H1 (cell line): ENCODE measurements around the gene NRIP3. TPM values are rescaled to one million over a fixed set of nuclear protein-coding genes. Genes with fewer than 3 reads are reported as not detected.
A peak's percentile ranks its signal among the peaks of the same experiment; 100 is the strongest.

ENCODE experiments used
- CTCF ChIA-PET: fragments of 300-600 bp; sonication (Branson Sonifier 250); formaldehyde crosslinking; loops from one replicate; lab custom pipeline; 2021; ENCODE audit not compliant: partially characterized antibody; lab: Charles Lee
- POLR2A ChIA-PET: fragments of 300-600 bp; sonication (Branson Sonifier 250); formaldehyde crosslinking; loops from one replicate; lab custom pipeline; 2021; ENCODE audit warnings: inconsistent platforms; ENCODE audit not compliant: partially characterized antibody; lab: Charles Lee
- DNase-seq, 2 experiments: peaks; one replicate each; pipeline versions ENCODE4 v3.0.0 to v3.0.0-alpha.2; 2010 to 2022; ENCODE audit warnings: low spot score in 2 of 2, low read depth in 1 of 2, mixed read lengths in 1 of 2
- FAIRE-seq: peaks from 2 replicates; lab custom pipeline; 2011; peaks lifted over from hg19 to GRCh38; lab: Jason Lieb, UNC
- H2AFZ ChIP-seq: 2 replicates; pipeline ENCODE4 v1.8.1; 2012; ENCODE audit warnings: low read length, inconsistent platforms
- H2AK5ac ChIP-seq: 2 replicates; pipeline ENCODE4 v1.6.1; 2013; ENCODE audit warnings: low read depth, low read length
- H2BK120ac ChIP-seq: replicated peaks from 2 replicates; pipeline ENCODE3; 2013; ENCODE audit warnings: low read depth, low read length, inconsistent platforms
- H2BK12ac ChIP-seq: 2 replicates; pipeline ENCODE4 v1.6.1; 2013; ENCODE audit warnings: low read depth, low read length
- H2BK15ac ChIP-seq: 2 replicates; pipeline ENCODE4 v1.6.1; 2013; ENCODE audit warnings: low read length
- H2BK20ac ChIP-seq: 2 replicates; pipeline ENCODE4 v1.6.1; 2013; ENCODE audit warnings: low read length
- H2BK5ac ChIP-seq: 2 replicates; pipeline ENCODE4 v1.6.1; 2013; ENCODE audit warnings: low read depth, low read length
- H3K14ac ChIP-seq: 2 replicates; pipeline ENCODE4 v1.6.1; 2013; ENCODE audit warnings: inconsistent platforms; ENCODE audit not compliant: insufficient read length
- H3K18ac ChIP-seq: 2 replicates; pipeline ENCODE4 v1.6.1; 2013; ENCODE audit warnings: low read length; ENCODE audit errors: extremely low read depth
- H3K23ac ChIP-seq: 2 replicates; pipeline ENCODE4 v1.6.1; 2013; ENCODE audit warnings: inconsistent platforms; ENCODE audit not compliant: insufficient read length
- H3K23me2 ChIP-seq: 2 replicates; pipeline ENCODE4 v1.6.1; 2013; ENCODE audit warnings: low read depth, low read length
- H3K27ac ChIP-seq: 2 replicates; pipeline ENCODE4 v1.6.1; 2011; ENCODE audit warnings: low read depth, low read length, inconsistent platforms
- H3K27me3 ChIP-seq, 4 experiments: replicated peaks in 1 of 4; 1 replicate in 1 of 4; 2 replicates in 3 of 4; pipeline versions ENCODE4 v1.6.1 to v1.8.1; 2011 to 2013; ENCODE audit warnings: low read length in 3 of 4, mild to moderate bottlenecking in 3 of 4, inconsistent platforms in 2 of 4, mixed read lengths in 2 of 4, moderate library complexity in 1 of 4; ENCODE audit not compliant: control insufficient read depth in 3 of 4, insufficient read depth in 3 of 4; ENCODE audit errors: extremely low read depth in 1 of 4
- H3K36me3 ChIP-seq, 4 experiments: 2 replicates each; pipeline versions ENCODE4 v1.6.1 to v1.8.1; 2011 to 2013; ENCODE audit warnings: mild to moderate bottlenecking in 4 of 4, low read length in 3 of 4, moderate library complexity in 2 of 4, control low read depth in 1 of 4, inconsistent platforms in 1 of 4; ENCODE audit not compliant: insufficient read depth in 4 of 4, control insufficient read depth in 2 of 4
- H3K4ac ChIP-seq: replicated peaks from 2 replicates; pipeline ENCODE3; 2013; ENCODE audit warnings: low read length, low read depth, mixed read lengths, inconsistent platforms; ENCODE audit not compliant: insufficient read length
- H3K4me1 ChIP-seq, 4 experiments: replicated peaks in 1 of 4; 1 replicate in 1 of 4; 2 replicates in 3 of 4; pipeline versions ENCODE4 v1.6.1 to v1.8.1; 2011 to 2013; ENCODE audit warnings: low read length in 3 of 4, inconsistent platforms in 2 of 4, mixed read lengths in 1 of 4; ENCODE audit not compliant: insufficient read depth in 4 of 4, control insufficient read depth in 3 of 4
- H3K4me2 ChIP-seq, 2 experiments: 2 replicates each; pipeline versions ENCODE4 v1.6.1 to v1.8.1; 2011 to 2013; ENCODE audit warnings: low read depth in 2 of 2, low read length in 2 of 2, control low read depth in 1 of 2, inconsistent platforms in 1 of 2, mild to moderate bottlenecking in 1 of 2; ENCODE audit not compliant: insufficient read depth in 1 of 2
- H3K4me3 ChIP-seq, 4 experiments: fragments of 200-600, 300-600 bp in 1 of 4; sonication (generic), shearing (Covaris generic), sonication (Bioruptor Twin) in 1 of 4; 2 replicates each; pipeline versions ENCODE4 v1.5.1 to v1.8.1; 2011 to 2016; ENCODE audit warnings: low read length in 4 of 4, low read depth in 3 of 4, control low read depth in 2 of 4, inconsistent platforms in 2 of 4, mild to moderate bottlenecking in 2 of 4, mixed read lengths in 1 of 4, moderate library complexity in 1 of 4; ENCODE audit not compliant: insufficient read depth in 2 of 4; ENCODE audit errors: extremely low read depth in 1 of 4
- H3K56ac ChIP-seq: replicated peaks from 2 replicates; pipeline ENCODE3; 2013; ENCODE audit warnings: low read depth, mild to moderate bottlenecking, mixed read lengths, low read length, inconsistent platforms; ENCODE audit not compliant: insufficient read length
- H3K79me1 ChIP-seq: 2 replicates; pipeline ENCODE4 v1.6.1; 2013; ENCODE audit warnings: low read depth, low read length, control low read depth
- H3K79me2 ChIP-seq, 2 experiments: 2 replicates each; pipeline versions ENCODE4 v1.6.1 to v1.8.1; 2012 to 2013; ENCODE audit warnings: low read length in 2 of 2, mild to moderate bottlenecking in 2 of 2, inconsistent platforms in 1 of 2; ENCODE audit not compliant: insufficient read depth in 2 of 2, control insufficient read depth in 1 of 2
- H3K9ac ChIP-seq, 4 experiments: replicated peaks in 1 of 4; 1 replicate in 1 of 4; 2 replicates in 3 of 4; pipeline versions ENCODE4 v1.6.1 to v1.8.1; 2011 to 2013; ENCODE audit warnings: low read depth in 3 of 4, low read length in 3 of 4, control low read depth in 2 of 4, mild to moderate bottlenecking in 2 of 4, moderate library complexity in 2 of 4, inconsistent platforms in 1 of 4; ENCODE audit errors: extremely low read depth in 1 of 4
- H3K9me3 ChIP-seq, 2 experiments: 2 replicates each; pipeline versions ENCODE4 v1.6.1 to v1.8.1; 2012 to 2013; ENCODE audit warnings: mild to moderate bottlenecking in 2 of 2, moderate library complexity in 2 of 2, control low read depth in 1 of 2, inconsistent platforms in 1 of 2, low read depth in 1 of 2, low read length in 1 of 2, mixed read lengths in 1 of 2; ENCODE audit not compliant: insufficient read depth in 2 of 2
- H4K20me1 ChIP-seq, 2 experiments: replicated peaks in 1 of 2; 2 replicates each; pipeline versions ENCODE3 to v1.8.1; 2011 to 2013; ENCODE audit warnings: inconsistent platforms in 2 of 2, low read length in 2 of 2, mild to moderate bottlenecking in 1 of 2; ENCODE audit not compliant: insufficient read depth in 2 of 2, control insufficient read depth in 1 of 2
- H4K5ac ChIP-seq: 2 replicates; pipeline ENCODE4 v1.6.1; 2013; ENCODE audit warnings: low read length, low read depth, mixed read lengths, inconsistent platforms; ENCODE audit not compliant: insufficient read length
- H4K8ac ChIP-seq: 2 replicates; pipeline ENCODE4 v1.8.0; 2013; ENCODE audit warnings: mild to moderate bottlenecking, moderate library complexity, low read length, inconsistent platforms; ENCODE audit not compliant: insufficient read depth; ENCODE audit errors: extremely low read depth
- H4K91ac ChIP-seq: replicated peaks from 2 replicates; pipeline ENCODE3; 2013; ENCODE audit warnings: low read length, mixed read lengths, inconsistent platforms; ENCODE audit not compliant: insufficient read length
- PHF8 ChIP-seq: fragments of 200-600 bp; sonication (generic); conservative IDR thresholded peaks from 2 replicates; pipeline ENCODE4 v1.7.1; 2012; ENCODE audit warnings: low read depth, mild to moderate bottlenecking, inconsistent platforms, low read length, moderate library complexity
- WGBS, 2 experiments: shearing (Covaris generic) in 1 of 2; methylation state at CpG; one replicate each; pipeline versions ENCODE4 v1.1.6 to v1.1.7; 2013 to 2015; ENCODE audit warnings: low lambda C conversion rate in 2 of 2, mixed read lengths in 2 of 2, inconsistent platforms in 1 of 2, low coverage in 1 of 2, missing lambda C conversion rate in 1 of 2; ENCODE audit not compliant: insufficient replicate concordance in 2 of 2, insufficient coverage in 1 of 2, insufficient read length in 1 of 2; ENCODE audit errors: extremely low coverage in 1 of 2, missing lambda C conversion rate in 1 of 2; 5-methylcytosine and 5-hydroxymethylcytosine counted together
- polyA plus RNA-seq, 7 experiments: library from polyadenylated mRNA; depleted of rRNA in 3 of 7; stranded (reverse) in 5 of 7; unstranded in 2 of 7; fragments of >200 nt in 5 of 7; fragments of 200-250 nt in 2 of 7; gene quantifications; 1 replicate in 5 of 7; 2 replicates in 1 of 7; 4 replicates in 1 of 7; pipeline versions ENCODE4 v1.2.1 to v1.2.3, GENCODE V29; 2011 to 2013; ENCODE audit warnings: missing spikeins in 2 of 7, mixed read lengths in 2 of 7
- total RNA-seq: library from RNA; stranded (reverse); fragmentation: NEBNext Ultra II Directional; extraction: Animal tissue kit (Norgen Biotek cat#: 25700); gene quantifications from 2 replicates; pipeline ENCODE4 v1.2.1, GENCODE V29; 2021

The NRIP3 gene
- total and polyA plus RNA-seq, 2 of the 8 experiments (the other 6 are each of a cell fraction or from before 2014, with no cell fraction given): 3.9 to 7.1 TPM

- Histone ChIP-seq H2AFZ (peak overlapping the region; percentile 61; the same call in 1 of the 2 replicates), H4K5ac (no peak overlapping the region), H4K8ac (no peak overlapping the region), H3K56ac (no peak overlapping the region), H3K27me3 (no peaks in the 10 kb centered on the region), H4K20me1 (no peaks in the 10 kb centered on the region), H3K4me2 (no peak overlapping the region), H3K9me3 (no peaks in the 10 kb centered on the region), H2AK5ac (no peak overlapping the region), H2BK5ac (no peak overlapping the region), H3K23me2 (peaks cover 2% of the 10 kb centered on the region; the same call in 1 of the 2 replicates), H3K14ac (no peak overlapping the region), H3K4me1 (peaks cover 0 to 10% (median 2%) of the 10 kb centered on the region in 4 experiments; a peak in 5 of 7 replicates), H3K18ac (no peak overlapping the region), H3K36me3 (no peaks in the 10 kb centered on the region), H2BK20ac (no peak overlapping the region), H3K4me3 (no peak overlapping the region), H2BK15ac (no peak overlapping the region), H2BK12ac (no peak overlapping the region), H3K79me1 (no peaks in the 10 kb centered on the region), H3K23ac (no peak overlapping the region), H3K27ac (no peak overlapping the region), H3K79me2 (no peaks in the 10 kb centered on the region), H3K9ac (no peak overlapping the region), H4K91ac (no peak overlapping the region), H2BK120ac (no peak overlapping the region), H3K4ac (no peak overlapping the region)
- CTCF ChIA-PET: interaction anchor here (1.0 to 5.0 kb wide), 6 partner anchors 14 to 91 kb away, joined by 3 to 53 read pairs (median 8); no protein-coding TSS in a partner anchor
- DNase-seq: no peak
- 74% methylated on average over 4 of the region's 4 CpGs; no CpG with 5 or more reads in 1 of the 2 experiments for WGBS, 2 experiments
- POLR2A ChIA-PET: interaction anchor here (1.1 to 1.6 kb wide), 2 partner anchors 9 to 10 kb away, joined by 3 read pairs; no protein-coding TSS in a partner anchor
- FAIRE-seq: no peak
- no peak for TF ChIP-seq PHF8
Measured at GRCh38 chr11:9046481-9046880, 42.7 kb upstream of the NRIP3 start.
